Thyroid gland (tissue), 4 donors: Measurements from ENCODE around the gene LRMDA. TPM values are rescaled to one million over a fixed set of nuclear protein-coding genes. Genes with fewer than 3 reads are reported as not detected.

Experiments used
- DNase-seq, 2 donors: peaks; one replicate each; pipeline ENCODE4 v3.0.0-alpha.2; 2019
- H3K27ac ChIP-seq, 3 donors: fragments of 200-600 bp; sonication (generic); 1 replicate in 2 of 3; 2 replicates in 1 of 3; pipeline ENCODE4 v1.5.1; 2016 to 2019; ENCODE audit warnings: mild to moderate bottlenecking in 1 of 3, moderate library complexity in 1 of 3
- H3K27me3 ChIP-seq: fragments of 200-600 bp; sonication (generic); one replicate; pipeline ENCODE4 v1.5.1; 2019
- H3K36me3 ChIP-seq, 2 donors: fragments of 200-600 bp; sonication (generic); one replicate each; pipeline ENCODE4 v1.5.1; 2016 to 2019
- H3K4me1 ChIP-seq, 2 donors: fragments of 200-600 bp; sonication (generic); one replicate each; pipeline ENCODE4 v1.5.1; 2017 to 2019
- H3K4me3 ChIP-seq, 3 donors: fragments of 200-600 bp; sonication (generic); replicated peaks in 1 of 3; 1 replicate in 2 of 3; 2 replicates in 1 of 3; pipeline ENCODE4 v1.5.1; 2016; ENCODE audit warnings: mild to moderate bottlenecking in 1 of 3
- H3K9me3 ChIP-seq: fragments of 200-600 bp; sonication (generic); one replicate; pipeline ENCODE4 v1.5.1; 2017
- CTCF ChIP-seq, 6 experiments: fragments of 200-600 bp in 3 of 6; fragments of 450-650 bp in 3 of 6; sonication (generic) in 3 of 6; IDR thresholded peaks; one replicate each; pipeline ENCODE4 v1.5.1; 2016 to 2019; ENCODE audit warnings: antibody characterized with exemption in 6 of 6, mild to moderate bottlenecking in 2 of 6, inconsistent platforms in 1 of 6, moderate library complexity in 1 of 6
- POLR2A ChIP-seq, 2 donors: fragments of 450-650 bp; IDR thresholded peaks; one replicate each; pipeline ENCODE4 v1.6.1; 2017; ENCODE audit warnings: antibody characterized with exemption in 2 of 2, mild to moderate bottlenecking in 2 of 2, moderate library complexity in 1 of 2
- WGBS, 2 donors: methylation state at CpG; one replicate each; pipeline ENCODE4 v1.1.5; 2017; 5-methylcytosine and 5-hydroxymethylcytosine counted together
- intact Hi-C: fragments of 100-400 bp; cut with DNase I; formaldehyde crosslinking; loops from one replicate; pipeline ENCODE4 v1.15.1; 2023
- total RNA-seq, 4 donors: library from RNA; depleted of rRNA; stranded (reverse); fragments of >200 nt; gene quantifications; one replicate each; pipeline ENCODE4 v1.2.3, GENCODE V29; 2016

The LRMDA gene
- total RNA-seq, 4 donors from 2014 or later, result 16.5 to 31.7 (median 23.2) TPM

GRCh38 chr10:76001019-76001418 lies 569.6 kb downstream of the LRMDA start:
- intact Hi-C loops, result no loop called here
- Histone ChIP-seq H3K36me3 (no peaks in the 10 kb centered on the region), H3K27me3 (no peaks in the 10 kb centered on the region), H3K9me3 (no peaks in the 10 kb centered on the region), H3K4me3 (no peak overlapping the region), H3K27ac (no peak overlapping the region), H3K4me1 (no peaks in the 10 kb centered on the region)
- WGBS, 2 donors, result 89 to 92% methylated on average over 4 of the region's 4 CpGs
- TF ChIP-seq CTCF (IDR thresholded peaks at IDR 0.05) (no peak), POLR2A (IDR thresholded peaks at IDR 0.05) (no peak)
- DNase-seq, result no peak

GRCh38 chr10:76001461-76001860 lies 570.0 kb downstream of the LRMDA start:
- Histone ChIP-seq H3K36me3 (no peaks in the 10 kb centered on the region), H3K4me3 (no peak overlapping the region), H3K27ac (no peak overlapping the region), H3K9me3 (no peaks in the 10 kb centered on the region), H3K4me1 (no peaks in the 10 kb centered on the region), H3K27me3 (no peaks in the 10 kb centered on the region)
- intact Hi-C loops, result no loop called here
- no peak for TF ChIP-seq CTCF (IDR thresholded peaks at IDR 0.05)
- no peak for TF ChIP-seq POLR2A (IDR thresholded peaks at IDR 0.05)
- DNase-seq, result no peak
- 96 to 100% methylated on average over 1 of the region's 1 CpG for WGBS, 2 donors

GRCh38 chr10:76002262-76002854 lies 570.9 kb downstream of the LRMDA start:
- Histone ChIP-seq H3K4me3 (no peak overlapping the region), H3K9me3 (no peaks in the 10 kb centered on the region), H3K36me3 (no peaks in the 10 kb centered on the region), H3K27me3 (no peaks in the 10 kb centered on the region), H3K27ac (no peak overlapping the region), H3K4me1 (no peaks in the 10 kb centered on the region)
- TF ChIP-seq CTCF (IDR thresholded peaks at IDR 0.05) (no peak), POLR2A (IDR thresholded peaks at IDR 0.05) (no peak)
- 90 to 94% methylated on average over 2 of the region's 2 CpGs for WGBS, 2 donors
- intact Hi-C loops, result no loop called here
- DNase-seq, result no peak

GRCh38 chr10:76007667-76008181 lies 576.3 kb downstream of the LRMDA start:
- Histone ChIP-seq H3K4me3 (no peak overlapping the region), H3K27ac (no peak overlapping the region), H3K4me1 (no peaks in the 10 kb centered on the region), H3K36me3 (no peaks in the 10 kb centered on the region), H3K9me3 (no peaks in the 10 kb centered on the region), H3K27me3 (no peaks in the 10 kb centered on the region)
- no peak for DNase-seq
- no peak for TF ChIP-seq POLR2A (IDR thresholded peaks at IDR 0.05)
- TF ChIP-seq CTCF (IDR thresholded peaks at IDR 0.05), result no peak
- WGBS, 2 donors, result 87 to 92% methylated on average over 14 of the region's 14 CpGs
- intact Hi-C loops, result no loop called here

GRCh38 chr10:76009531-76009930 lies 578.1 kb downstream of the LRMDA start:
- H3K27me3 ChIP-seq, result no peaks in the 10 kb centered on the region
- H3K27ac ChIP-seq, result no peak overlapping the region
- H3K9me3 ChIP-seq, result no peaks in the 10 kb centered on the region
- no peaks in the 10 kb centered on the region for H3K4me1 ChIP-seq
- TF ChIP-seq CTCF (IDR thresholded peaks at IDR 0.05) (no peak), POLR2A (IDR thresholded peaks at IDR 0.05) (no peak)
- no peak for DNase-seq
- H3K4me3 ChIP-seq, result no peak overlapping the region
- no peaks in the 10 kb centered on the region for H3K36me3 ChIP-seq
- 85 to 89% methylated on average over 11 of the region's 11 CpGs for WGBS, 2 donors
- intact Hi-C loops, result no loop called here
